Gastrocnemius medialis (tissue), 4 donors: Measurements from ENCODE around the gene MAP2K5.

Experiments
- CTCF ChIP-seq, 5 experiments: fragments of 450-650 bp in 3 of 5; fragments of 200-600 bp in 2 of 5; sonication (generic) in 2 of 5; IDR thresholded peaks in 4 of 5; conservative IDR thresholded peaks in 1 of 5; 1 replicate in 4 of 5; 2 replicates in 1 of 5; pipeline ENCODE4 v1.5.1; 2016 to 2019; ENCODE audit warnings: antibody characterized with exemption in 5 of 5, mild to moderate bottlenecking in 3 of 5, moderate library complexity in 3 of 5
- POLR2A ChIP-seq, 2 donors: fragments of 450-650 bp; IDR thresholded peaks; one replicate each; pipeline ENCODE4 v1.6.1; 2017; ENCODE audit warnings: antibody characterized with exemption in 2 of 2, mild to moderate bottlenecking in 2 of 2, moderate library complexity in 2 of 2

GRCh38 chr15:67508407-67508806 lies 34.1 kb upstream of the MAP2K5 start:
- TF ChIP-seq CTCF (IDR thresholded peaks at IDR 0.05 in 4 of 5, conservative IDR thresholded peaks at IDR 0.05 in 1 of 5) (no peak), POLR2A (IDR thresholded peaks at IDR 0.05) (no peak)
